BLaER1 (cell line): ENCODE data around the gene ATP11A.
A peak's percentile ranks its signal among the peaks of the same experiment; 100 is the strongest.

Experiments used
- H3K27ac ChIP-seq: shearing (Covaris generic); formaldehyde crosslinking; 2 replicates; pipeline ENCODE4 v1.8.1; 2022
- H3K27me3 ChIP-seq: shearing (Covaris generic); formaldehyde crosslinking; 2 replicates; pipeline ENCODE4 v1.8.1; 2022
- H3K36me3 ChIP-seq: shearing (Covaris generic); formaldehyde crosslinking; 2 replicates; pipeline ENCODE4 v1.8.1; 2022
- H3K4me1 ChIP-seq: shearing (Covaris generic); formaldehyde crosslinking; 2 replicates; pipeline ENCODE4 v1.8.1; 2022
- H3K4me2 ChIP-seq: shearing (Covaris generic); formaldehyde crosslinking; 2 replicates; pipeline ENCODE4 v1.8.1; 2022
- H3K4me3 ChIP-seq: shearing (Covaris generic); formaldehyde crosslinking; 2 replicates; pipeline ENCODE4 v1.8.1; 2022
- H3K9ac ChIP-seq: shearing (Covaris generic); formaldehyde crosslinking; 2 replicates; pipeline ENCODE4 v1.8.1; 2022
- H3K9me3 ChIP-seq: shearing (Covaris generic); formaldehyde crosslinking; 2 replicates; pipeline ENCODE4 v1.8.1; 2022
- H4K20me1 ChIP-seq: shearing (Covaris generic); formaldehyde crosslinking; 2 replicates; pipeline ENCODE4 v1.8.1; 2022
- Cebpa-rat ChIP-seq: shearing (Covaris generic); IDR thresholded peaks from 2 replicates; pipeline ENCODE4 v1.8.1; 2022

ATP11A gene

DNA sequence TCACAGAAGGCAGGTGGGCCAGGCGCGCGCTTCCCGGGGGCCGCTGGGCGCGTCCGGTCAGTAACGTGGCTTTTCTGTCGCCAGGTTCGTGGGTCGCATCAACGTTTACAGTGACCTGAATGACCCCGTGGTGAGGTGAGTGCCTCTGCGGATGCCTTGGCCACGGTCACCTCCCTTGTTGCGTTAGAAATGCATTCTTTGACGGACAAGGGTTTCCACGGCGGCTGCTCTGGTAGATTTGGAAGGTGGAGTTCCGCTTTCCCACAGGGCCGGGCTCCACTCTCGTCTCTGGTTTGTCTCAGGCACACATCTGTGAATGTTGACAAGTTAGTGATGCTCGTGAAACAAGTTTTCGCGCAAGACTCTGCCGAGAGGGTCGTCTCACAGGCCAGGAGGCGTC, 130.0 kb downstream of the ATP11A start:
- H3K4me3 ChIP-seq = no peak overlapping the region
- no peaks in the 10 kb centered on the region for H3K27me3 ChIP-seq
- peaks cover 94% of the 10 kb centered on the region for H3K36me3 ChIP-seq
- no peak for TF ChIP-seq Cebpa-rat
- peaks cover 17% of the 10 kb centered on the region for H3K9me3 ChIP-seq
- H3K4me2 ChIP-seq = no peak overlapping the region
- H3K27ac ChIP-seq = no peak overlapping the region
- H4K20me1 ChIP-seq = no peaks in the 10 kb centered on the region
- H3K9ac ChIP-seq = no peak overlapping the region
- peaks cover 13% of the 10 kb centered on the region for H3K4me1 ChIP-seq

DNA sequence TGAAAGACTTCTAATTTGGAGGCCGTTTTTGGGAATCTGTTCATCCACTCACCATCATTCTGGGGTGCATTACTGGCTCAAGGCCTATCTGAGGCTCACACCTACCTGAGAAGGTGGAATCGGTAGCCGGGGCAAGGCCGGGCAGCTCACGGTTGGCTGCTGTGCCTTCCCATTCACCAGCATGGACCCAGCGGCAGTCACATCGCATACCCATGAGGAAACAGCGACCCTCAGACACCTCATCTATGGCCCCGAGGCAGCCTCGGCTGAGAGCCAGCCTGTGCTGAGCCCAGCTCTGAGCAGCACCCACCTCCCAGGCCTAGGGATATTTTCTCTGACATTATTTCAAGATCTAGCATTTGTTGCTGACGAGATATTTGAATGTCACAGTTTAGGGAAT, 130.5 kb downstream of the ATP11A start:
- Histone ChIP-seq H3K4me2 (no peak overlapping the region), H3K27me3 (no peaks in the 10 kb centered on the region), H3K9ac (no peak overlapping the region), H3K4me3 (no peak overlapping the region), H3K4me1 (peaks cover 17% of the 10 kb centered on the region), H3K9me3 (peaks cover 17% of the 10 kb centered on the region), H3K36me3 (peaks cover 94% of the 10 kb centered on the region), H4K20me1 (no peaks in the 10 kb centered on the region), H3K27ac (no peak overlapping the region)
- no peak for TF ChIP-seq Cebpa-rat

DNA sequence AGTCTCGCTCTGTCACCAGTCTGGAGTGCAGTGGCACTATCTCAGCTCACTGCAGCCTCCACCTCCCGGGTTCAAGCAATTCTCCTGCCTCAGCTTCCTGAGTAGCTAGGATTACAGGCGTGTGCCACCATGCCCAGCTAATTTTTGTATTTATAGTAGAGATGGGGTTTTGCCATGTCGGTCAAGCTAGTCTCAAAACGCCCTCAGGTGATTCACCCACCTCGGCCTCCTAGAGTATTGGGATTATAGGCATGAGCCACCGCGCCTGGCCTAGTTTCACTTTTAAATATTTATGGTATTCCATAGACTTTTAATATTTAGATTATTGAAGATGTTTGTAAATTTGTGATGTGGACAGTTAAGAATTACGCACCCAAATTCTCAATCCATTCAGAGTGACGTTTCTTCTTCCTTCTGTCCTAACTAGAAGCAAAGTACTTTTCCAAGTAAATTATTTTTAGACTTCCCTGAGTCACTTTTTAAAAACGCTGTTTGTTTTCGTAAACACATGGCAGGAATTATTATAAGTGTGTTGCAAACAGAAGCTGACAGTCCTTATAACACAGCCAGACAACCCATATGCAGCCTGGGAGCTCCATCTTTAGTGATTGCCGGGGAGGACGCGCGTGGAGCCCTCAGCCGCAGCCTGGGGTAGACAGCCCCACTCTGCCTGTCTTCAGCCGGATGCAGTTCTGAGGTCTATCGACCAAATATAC, 131.7 kb downstream of the ATP11A start:
- peaks cover 17% of the 10 kb centered on the region for H3K4me1 ChIP-seq
- H3K27me3 ChIP-seq = no peaks in the 10 kb centered on the region
- H3K4me2 ChIP-seq = no peak overlapping the region
- no peak overlapping the region for H3K27ac ChIP-seq
- H3K9me3 ChIP-seq = peaks cover 17% of the 10 kb centered on the region
- H3K9ac ChIP-seq = no peak overlapping the region
- H3K4me3 ChIP-seq = no peak overlapping the region
- no peak for TF ChIP-seq Cebpa-rat
- H4K20me1 ChIP-seq = no peaks in the 10 kb centered on the region
- H3K36me3 ChIP-seq = peaks cover 94% of the 10 kb centered on the region

DNA sequence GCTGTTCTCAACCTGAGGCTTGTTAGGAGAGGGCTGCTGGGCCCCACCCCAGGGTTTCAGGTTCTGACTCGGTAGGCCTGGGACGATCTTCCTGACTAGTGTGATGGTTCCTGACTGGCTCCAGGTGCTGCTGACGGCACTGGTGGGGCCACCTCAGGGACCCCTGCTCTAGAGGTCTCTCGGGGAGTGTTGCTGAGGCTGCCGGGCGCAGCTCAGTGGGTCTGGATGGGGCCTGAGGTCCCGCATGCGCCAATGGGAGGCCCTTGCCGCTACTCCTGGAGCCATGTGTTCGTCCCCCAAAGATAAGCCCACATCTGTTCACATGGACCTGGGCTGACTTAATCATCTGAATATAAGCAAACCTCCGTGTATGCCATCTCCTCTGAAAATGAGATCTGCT, 133.0 kb downstream of the ATP11A start:
- peaks cover 17% of the 10 kb centered on the region for H3K4me1 ChIP-seq
- H3K4me2 ChIP-seq = no peak overlapping the region
- H3K9ac ChIP-seq = no peak overlapping the region
- H3K27ac ChIP-seq = no peak overlapping the region
- no peaks in the 10 kb centered on the region for H4K20me1 ChIP-seq
- no peak overlapping the region for H3K4me3 ChIP-seq
- peaks cover 94% of the 10 kb centered on the region for H3K36me3 ChIP-seq
- peaks cover 9% of the 10 kb centered on the region for H3K9me3 ChIP-seq
- no peak for TF ChIP-seq Cebpa-rat
- no peaks in the 10 kb centered on the region for H3K27me3 ChIP-seq

DNA sequence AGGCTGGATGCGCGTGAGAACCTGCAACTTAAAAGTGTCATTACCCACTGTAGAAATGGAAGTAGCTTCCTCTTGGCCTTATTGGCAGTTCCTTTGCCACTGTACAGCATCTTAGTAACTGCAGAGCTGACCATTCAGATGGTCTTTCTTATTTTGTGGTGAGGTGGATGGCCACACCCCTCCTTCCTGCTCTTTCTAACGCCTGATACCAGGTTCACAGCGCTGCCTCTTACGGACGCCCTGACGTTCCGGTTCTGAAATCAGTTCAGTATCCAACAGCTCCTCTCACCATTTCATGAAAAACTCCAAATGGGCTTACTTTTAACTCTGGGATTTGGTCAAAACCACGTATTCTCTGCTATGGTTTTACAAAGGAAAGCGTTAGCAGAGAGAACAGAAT, 134.6 kb downstream of the ATP11A start:
- Histone ChIP-seq H4K20me1 (no peaks in the 10 kb centered on the region), H3K4me1 (peaks cover 17% of the 10 kb centered on the region), H3K4me2 (peak overlapping the region; percentile 25), H3K9ac (no peak overlapping the region), H3K9me3 (no peaks in the 10 kb centered on the region), H3K36me3 (peaks cover 94% of the 10 kb centered on the region), H3K4me3 (no peak overlapping the region), H3K27ac (peak overlapping the region; percentile 8; the same call in 1 of the 2 replicates), H3K27me3 (no peaks in the 10 kb centered on the region)
- TF ChIP-seq Cebpa-rat = no peak

DNA sequence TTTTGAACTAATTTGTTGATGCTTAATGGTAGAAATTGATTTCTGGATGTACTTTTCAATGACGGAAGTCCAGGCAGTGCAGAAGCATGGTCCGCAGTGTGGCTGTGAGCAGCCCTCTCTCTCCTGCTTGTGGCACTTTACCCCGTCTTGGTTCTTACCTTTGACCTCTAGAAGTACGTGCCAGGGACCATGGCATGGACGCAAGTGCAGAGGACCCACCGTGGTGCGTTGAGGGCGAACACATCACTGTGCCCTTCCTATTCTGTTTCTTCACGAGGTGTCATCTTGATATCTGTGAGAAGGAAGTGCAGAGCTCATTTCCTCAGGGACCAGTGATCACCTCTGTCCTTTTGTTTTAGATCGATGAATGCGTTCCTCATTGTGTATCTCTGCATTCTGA, 135.2 kb downstream of the ATP11A start:
- TF ChIP-seq Cebpa-rat = no peak
- Histone ChIP-seq H3K27me3 (no peaks in the 10 kb centered on the region), H3K27ac (peak overlapping the region; percentile 8; the same call in 1 of the 2 replicates), H3K9me3 (no peaks in the 10 kb centered on the region), H3K9ac (no peak overlapping the region), H4K20me1 (no peaks in the 10 kb centered on the region), H3K4me2 (peak overlapping the region; percentile 25), H3K4me1 (peaks cover 17% of the 10 kb centered on the region), H3K36me3 (peaks cover 94% of the 10 kb centered on the region), H3K4me3 (no peak overlapping the region)

DNA sequence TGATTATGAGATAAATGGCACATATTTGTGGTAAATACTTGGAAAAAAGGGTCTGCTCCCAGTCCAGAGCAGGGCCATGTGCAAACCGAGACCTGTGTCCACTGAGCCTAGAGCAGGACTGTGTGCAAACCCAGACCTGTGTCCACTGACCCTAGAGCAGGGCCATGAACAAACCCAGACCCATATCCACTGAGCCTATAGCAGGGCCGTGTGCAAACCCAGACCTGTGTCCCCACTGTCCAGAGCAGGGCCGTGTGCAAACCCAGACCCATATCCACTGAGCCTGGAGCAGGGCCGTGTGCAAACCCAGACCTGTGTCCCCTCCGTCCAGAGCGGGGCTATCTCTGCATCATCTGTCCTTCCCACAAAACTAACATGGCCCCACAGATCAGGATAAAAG, 136.0 kb downstream of the ATP11A start:
- peaks cover 92% of the 10 kb centered on the region for H3K36me3 ChIP-seq

DNA sequence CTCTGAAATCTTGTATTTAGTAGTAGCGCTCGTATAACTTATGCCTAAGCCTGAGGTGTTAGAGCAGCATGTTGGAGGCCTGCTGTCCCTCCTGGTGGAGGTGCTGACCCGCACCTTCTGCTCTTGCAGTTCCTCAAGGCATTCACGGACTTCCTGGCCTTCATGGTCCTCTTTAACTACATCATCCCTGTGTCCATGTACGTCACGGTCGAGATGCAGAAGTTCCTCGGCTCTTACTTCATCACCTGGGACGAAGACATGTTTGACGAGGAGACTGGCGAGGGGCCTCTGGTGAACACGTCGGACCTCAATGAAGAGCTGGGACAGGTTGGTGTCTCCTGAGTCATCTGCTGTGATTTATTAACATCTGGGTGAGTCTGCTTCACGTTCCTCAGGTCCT, 136.7 kb downstream of the ATP11A start:
- H3K9ac ChIP-seq = no peak overlapping the region
- H3K27ac ChIP-seq = no peak overlapping the region
- no peaks in the 10 kb centered on the region for H4K20me1 ChIP-seq
- peaks cover 17% of the 10 kb centered on the region for H3K4me1 ChIP-seq
- no peaks in the 10 kb centered on the region for H3K9me3 ChIP-seq
- H3K4me2 ChIP-seq = no peak overlapping the region
- H3K27me3 ChIP-seq = no peaks in the 10 kb centered on the region
- TF ChIP-seq Cebpa-rat = no peak
- H3K4me3 ChIP-seq = no peak overlapping the region
- H3K36me3 ChIP-seq = peaks cover 97% of the 10 kb centered on the region

More for the DNA sequence above, 136.0 kb downstream of the ATP11A start:
- H3K4me2 ChIP-seq = no peak overlapping the region
- no peaks in the 10 kb centered on the region for H3K9me3 ChIP-seq
- H3K27ac ChIP-seq = no peak overlapping the region
- TF ChIP-seq Cebpa-rat = no peak
- peaks cover 17% of the 10 kb centered on the region for H3K4me1 ChIP-seq
- no peaks in the 10 kb centered on the region for H4K20me1 ChIP-seq
- no peak overlapping the region for H3K9ac ChIP-seq
- H3K27me3 ChIP-seq = no peaks in the 10 kb centered on the region
- no peak overlapping the region for H3K4me3 ChIP-seq

DNA sequence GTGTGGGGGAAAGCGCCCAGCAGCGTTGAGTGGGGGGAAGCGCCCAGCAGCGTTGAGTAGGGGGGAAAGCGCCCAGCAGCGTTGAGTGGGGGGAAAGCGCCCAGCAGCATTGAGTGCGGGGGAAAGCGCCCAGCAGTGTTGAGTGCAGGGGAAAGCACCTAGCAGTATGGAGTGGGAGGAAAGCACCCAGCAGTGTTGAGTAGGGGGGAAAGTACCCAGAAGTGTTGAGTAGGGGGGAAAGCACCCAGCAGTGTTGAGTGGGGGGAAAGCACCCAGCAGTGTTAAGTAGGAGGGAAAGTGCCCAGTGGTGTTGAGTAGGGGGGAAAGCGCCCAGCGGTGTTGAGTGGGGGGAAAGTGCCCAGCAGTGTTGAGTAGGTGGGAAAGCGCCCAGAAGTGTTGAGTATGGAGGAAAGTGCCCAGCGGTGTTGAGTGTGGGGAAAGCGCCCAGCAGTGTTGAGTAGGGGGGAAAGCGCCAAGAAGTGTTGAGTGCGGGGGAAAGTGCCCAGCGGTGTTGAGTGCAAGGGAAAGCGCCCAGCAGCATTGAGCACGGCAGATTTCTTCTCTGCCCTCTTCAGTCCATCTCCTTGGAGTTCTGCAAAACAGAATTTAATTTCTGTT, 138.4 kb downstream of the ATP11A start:
- no peak overlapping the region for H3K27ac ChIP-seq

DNA sequence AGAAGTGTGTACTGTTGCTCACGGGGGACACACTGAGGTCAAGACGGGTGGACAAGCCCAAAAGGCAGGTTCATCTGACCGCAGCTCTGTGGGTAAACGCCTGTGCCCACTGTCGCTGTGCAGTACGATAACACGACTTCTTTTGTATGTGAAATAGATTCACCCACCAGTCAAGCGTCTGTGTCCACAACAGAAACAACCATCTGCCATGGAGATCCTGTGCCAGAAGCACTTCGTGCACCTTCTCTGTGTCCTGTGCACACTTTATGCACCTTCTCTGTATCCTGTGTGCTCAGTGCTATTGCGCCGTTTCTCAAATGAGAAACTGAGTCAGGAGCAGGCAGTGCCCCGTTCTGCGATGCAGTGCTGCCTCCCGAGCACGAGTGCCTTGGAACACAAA, 138.9 kb downstream of the ATP11A start:
- Histone ChIP-seq H3K36me3 (peaks cover 98% of the 10 kb centered on the region), H3K27ac (no peak overlapping the region), H3K4me1 (peaks cover 15% of the 10 kb centered on the region), H3K4me3 (no peak overlapping the region), H3K27me3 (no peaks in the 10 kb centered on the region), H3K9ac (no peak overlapping the region), H4K20me1 (no peaks in the 10 kb centered on the region), H3K9me3 (no peaks in the 10 kb centered on the region), H3K4me2 (no peak overlapping the region)
- no peak for TF ChIP-seq Cebpa-rat

More for the DNA sequence above, 138.4 kb downstream of the ATP11A start:
- H4K20me1 ChIP-seq = no peaks in the 10 kb centered on the region
- peaks cover 17% of the 10 kb centered on the region for H3K4me1 ChIP-seq
- no peak for TF ChIP-seq Cebpa-rat
- no peak overlapping the region for H3K9ac ChIP-seq
- H3K9me3 ChIP-seq = no peaks in the 10 kb centered on the region
- H3K4me3 ChIP-seq = no peak overlapping the region
- H3K36me3 ChIP-seq = peaks cover 98% of the 10 kb centered on the region
- H3K4me2 ChIP-seq = no peak overlapping the region
- no peaks in the 10 kb centered on the region for H3K27me3 ChIP-seq
